Heart left ventricle (tissue), 16 donors: Measurements from ENCODE around the gene FIBP. TPM values are rescaled to one million over a fixed set of nuclear protein-coding genes. Genes with fewer than 3 reads are reported as not detected.
A peak's percentile ranks its signal among the peaks of the same experiment; 100 is the strongest.

Experiments
- ATAC-seq, 4 donors: fragments of 200-7000 bp; cut with Tn5 transposase; one replicate each; pipeline ENCODE4 v1.9.1; 2020 to 2022; ENCODE audit warnings: moderate library complexity in 4 of 4, mild to moderate bottlenecking in 3 of 4, moderate number of reproducible peaks in 1 of 4
- DNase-seq, 5 donors: peaks; one replicate each; pipeline ENCODE4 v3.0.0-alpha.2; 2020
- H3K27ac ChIP-seq, 12 donors: fragments of 200-600 bp; sonication (generic) in 4 of 12; one replicate each; pipeline versions ENCODE4 v1.5.0 to v1.8.0; 2016 to 2022; ENCODE audit warnings: mild to moderate bottlenecking in 2 of 12
- H3K27me3 ChIP-seq, 9 donors: fragments of 200-600 bp; sonication (generic) in 2 of 9; one replicate each; pipeline versions ENCODE4 v1.5.1 to v1.8.0; 2016 to 2022; ENCODE audit warnings: mild to moderate bottlenecking in 3 of 9
- H3K36me3 ChIP-seq, 9 donors: fragments of 200-600 bp; sonication (generic) in 2 of 9; one replicate each; pipeline versions ENCODE4 v1.5.0 to v1.8.0; 2018 to 2022; ENCODE audit warnings: mild to moderate bottlenecking in 2 of 9
- H3K4me1 ChIP-seq, 12 donors: fragments of 200-600 bp; sonication (generic) in 4 of 12; one replicate each; pipeline versions ENCODE4 v1.5.0 to v1.8.0; 2016 to 2022; ENCODE audit warnings: mild to moderate bottlenecking in 3 of 12
- H3K4me3 ChIP-seq, 12 donors: fragments of 200-600 bp; sonication (generic) in 4 of 12; one replicate each; pipeline versions ENCODE4 v1.5.0 to v1.8.0; 2017 to 2022; ENCODE audit warnings: mild to moderate bottlenecking in 9 of 12, moderate library complexity in 4 of 12
- H3K9me3 ChIP-seq, 12 donors: fragments of 200-600 bp; sonication (generic) in 4 of 12; one replicate each; pipeline versions ENCODE4 v1.5.0 to v1.8.0; 2016 to 2022; ENCODE audit warnings: mild to moderate bottlenecking in 1 of 12
- POLR2A ChIP-seq, 2 donors: fragments of 450-650 bp; IDR thresholded peaks; one replicate each; pipeline ENCODE4 v1.6.1; 2017; ENCODE audit warnings: antibody characterized with exemption in 2 of 2, mild to moderate bottlenecking in 2 of 2, moderate library complexity in 2 of 2
- WGBS, 4 donors: extraction: QIAGEN DNeasy Blood & Tissue Kit in 2 of 4; methylation state at CpG; one replicate each; pipeline versions ENCODE4 v1.1.5 to v1.1.7; 2013 to 2018; 5-methylcytosine and 5-hydroxymethylcytosine counted together
- intact Hi-C, 10 donors: fragments of 100-400 bp; cut with DNase I; formaldehyde crosslinking; loops; one replicate each; pipeline versions ENCODE4 v1.11.1 to v1.14.2; 2022
- polyA plus RNA-seq, 2 donors: library from polyadenylated mRNA; stranded (reverse); fragments of 200-250 nt; gene quantifications; one replicate each; pipeline ENCODE4 v1.2.3, GENCODE V29; 2013
- total RNA-seq, 9 donors: library from RNA; depleted of rRNA in 2 of 9; stranded (reverse); fragments of >200 nt in 2 of 9; fragmentation: NEBNext Ultra II Directional in 3 of 9; extraction: Animal tissue kit (Norgen Biotek cat#: 25700) in 3 of 9; gene quantifications; one replicate each; pipeline versions ENCODE4 v1.1.0 to v1.2.4, GENCODE V29; 2016 to 2023
- TF ChIP-seq, protein P1 (sequence below), 12 donors: fragments of 200-600 bp; sonication (generic) in 4 of 12; IDR thresholded peaks; one replicate each; pipeline versions ENCODE4 v1.5.0 to v1.8.0; 2018 to 2022; ENCODE audit warnings: antibody characterized with exemption in 12 of 12, mild to moderate bottlenecking in 5 of 12
- donor health status: ischemic (EF 13 %, LVEDD 7.1; RV severe dilation, severe dysfunction).
- donor health status: healthy with polysubstance abuse.
- donor health status: DM: no; HTN: yes; CAD: no.
- donor health status: DM: no; HTN: no; CAD: no.
- donor health status: ischemic (EF 25% LVEDD 6.9; RV normal size, moderate dysfunction).
- donor health status: ischemic (EF 25% LVEDD 5.7; RV mildly dilated, moderate dysfunction).
- donor health status: healthy.
- donor health status: DM: yes; HTN: yes; CAD: no.
- donor health status: ischemic (EF 35%, LVEDD 5.7; RV mildly dilated, moderate dysfunction).
- donor health status: nonischemic (EF 11% LVEDD 7.7; RV severe dilation, severe dysfunction).
- donor health status: DM: yes; HTN: yes; CAD: no.
- donor health status: PGD.
- donor health status: ischemic (EF 29% LVEDD 5.4; RV normal size, mild dysfunction).
- donor health status: nonischemic (EF 23%, LVEDD 6.1; RV moderate dilation, normal function).

Gene FIBP
- total and polyA plus RNA-seq, 11 donors: 35.0 to 93.9 (median 57.3) TPM

DNA sequence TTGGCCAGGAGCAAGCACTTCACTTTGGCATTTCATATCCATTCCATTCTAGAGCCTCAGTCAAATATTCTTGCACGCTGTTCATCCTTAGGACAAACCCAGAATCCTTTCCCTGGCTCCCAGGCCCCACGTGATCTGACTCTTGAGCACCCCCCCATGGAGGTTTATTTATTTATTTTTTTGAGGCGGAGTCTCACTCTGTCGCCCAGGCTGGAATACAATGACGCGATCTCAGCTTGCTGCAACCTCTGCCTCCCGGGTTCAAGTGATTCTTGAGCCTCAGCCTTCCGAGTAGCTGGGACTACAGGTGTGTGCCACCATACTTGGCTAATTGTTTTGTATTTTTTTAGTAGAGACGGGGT, 44.3 kb upstream of the FIBP start:
- 29 to 40% (median 37%) methylated on average over 9 of the region's 9 CpGs for WGBS, 4 donors
- no peaks in the 10 kb centered on the region for H3K9me3 ChIP-seq
- DNase-seq (no peak), ATAC-seq (no peak)
- TF ChIP-seq, protein P1, sequence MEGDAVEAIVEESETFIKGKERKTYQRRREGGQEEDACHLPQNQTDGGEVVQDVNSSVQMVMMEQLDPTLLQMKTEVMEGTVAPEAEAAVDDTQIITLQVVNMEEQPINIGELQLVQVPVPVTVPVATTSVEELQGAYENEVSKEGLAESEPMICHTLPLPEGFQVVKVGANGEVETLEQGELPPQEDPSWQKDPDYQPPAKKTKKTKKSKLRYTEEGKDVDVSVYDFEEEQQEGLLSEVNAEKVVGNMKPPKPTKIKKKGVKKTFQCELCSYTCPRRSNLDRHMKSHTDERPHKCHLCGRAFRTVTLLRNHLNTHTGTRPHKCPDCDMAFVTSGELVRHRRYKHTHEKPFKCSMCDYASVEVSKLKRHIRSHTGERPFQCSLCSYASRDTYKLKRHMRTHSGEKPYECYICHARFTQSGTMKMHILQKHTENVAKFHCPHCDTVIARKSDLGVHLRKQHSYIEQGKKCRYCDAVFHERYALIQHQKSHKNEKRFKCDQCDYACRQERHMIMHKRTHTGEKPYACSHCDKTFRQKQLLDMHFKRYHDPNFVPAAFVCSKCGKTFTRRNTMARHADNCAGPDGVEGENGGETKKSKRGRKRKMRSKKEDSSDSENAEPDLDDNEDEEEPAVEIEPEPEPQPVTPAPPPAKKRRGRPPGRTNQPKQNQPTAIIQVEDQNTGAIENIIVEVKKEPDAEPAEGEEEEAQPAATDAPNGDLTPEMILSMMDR (IDR thresholded peaks at IDR 0.05): no peak
- no peak for TF ChIP-seq POLR2A (IDR thresholded peaks at IDR 0.05)
- no peak overlapping the region for H3K27ac ChIP-seq
- H3K4me3 ChIP-seq: no peak overlapping the region
- peaks cover 0 to 17% (median 0%) of the 10 kb centered on the region in 9 donors for H3K27me3 ChIP-seq
- H3K4me1 ChIP-seq: peaks cover 0 to 14% (median 0%) of the 10 kb centered on the region in 12 donors
- intact Hi-C loops: no loop called here
- H3K36me3 ChIP-seq: no peaks in the 10 kb centered on the region

DNA sequence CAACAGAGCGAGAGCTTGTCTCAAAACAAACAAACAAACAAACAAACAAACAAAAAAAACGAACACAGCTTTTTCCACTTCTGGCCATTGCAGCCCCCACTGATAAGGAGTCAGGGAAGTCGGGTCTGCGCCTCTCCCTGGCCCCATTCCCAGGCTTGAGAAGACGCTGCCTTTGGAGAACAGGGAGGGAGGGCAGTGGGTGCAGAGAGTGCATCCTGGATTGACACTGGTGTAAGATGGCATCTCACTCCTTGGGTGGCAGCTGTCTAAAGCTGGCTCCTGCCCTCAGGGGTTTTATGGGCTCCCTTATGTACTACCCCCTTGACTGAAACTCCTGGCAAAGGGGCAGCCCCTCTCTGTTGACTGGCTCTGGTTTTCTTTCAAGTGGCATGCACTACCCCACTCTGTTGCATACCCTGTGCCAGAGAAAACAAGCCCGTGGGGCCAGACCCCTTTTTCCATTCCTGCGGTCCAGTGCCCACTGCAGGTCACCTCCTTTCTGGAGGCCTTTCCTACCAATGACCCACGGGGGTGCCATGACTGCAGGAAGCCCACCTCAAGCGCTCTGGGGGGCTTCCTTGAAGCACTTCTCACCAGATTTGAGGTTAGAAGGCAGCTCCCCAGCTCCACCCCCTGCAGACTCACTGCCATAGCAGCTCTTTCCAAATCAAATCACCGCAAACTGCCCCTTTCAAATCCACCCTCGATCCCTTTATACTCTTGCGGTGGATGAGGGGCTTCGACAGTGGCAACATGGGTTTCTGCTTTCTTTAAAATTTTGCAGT, 43.7 kb upstream of the FIBP start:
- WGBS, 4 donors: 51 to 56% (median 54%) methylated on average over 13 of the region's 13 CpGs
- TF ChIP-seq, protein P1 (IDR thresholded peaks at IDR 0.05): no peak
- no peak for TF ChIP-seq POLR2A (IDR thresholded peaks at IDR 0.05)
- no peak overlapping the region for H3K27ac ChIP-seq

DNA sequence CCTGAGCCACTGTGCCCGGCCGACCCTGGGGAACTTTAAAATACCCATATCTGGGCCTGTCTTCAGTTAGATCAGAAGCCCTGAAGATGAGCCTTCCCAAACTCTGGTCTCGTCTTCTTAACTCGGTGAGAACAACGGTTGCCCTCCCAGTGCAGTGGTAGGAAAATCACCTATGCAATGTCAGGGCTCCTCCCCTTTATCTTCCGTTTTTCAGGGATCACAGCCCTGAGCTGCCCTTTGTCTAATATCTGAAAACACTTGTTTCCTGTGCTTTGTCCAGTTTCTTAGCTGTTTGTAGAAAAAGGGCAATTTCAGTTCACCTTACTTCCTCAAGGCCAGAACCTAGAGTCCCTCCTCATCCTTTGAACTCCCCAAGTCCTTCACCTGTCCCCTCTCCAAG, 40.4 kb upstream of the FIBP start:
- Histone ChIP-seq H3K27ac (peak overlapping the region in 1 of 12 donors; percentile 84), H3K4me1 (peaks cover 0 to 22% (median 0%) of the 10 kb centered on the region in 12 donors), H3K9me3 (no peaks in the 10 kb centered on the region), H3K27me3 (peaks cover 0 to 7% (median 0%) of the 10 kb centered on the region in 9 donors), H3K4me3 (peak overlapping the region in 1 of 12 donors; percentile 27), H3K36me3 (peaks cover 0 to under 1% (median 0%) of the 10 kb centered on the region in 9 donors)
- 56 to 73% (median 65%) methylated on average over 6 of the region's 6 CpGs for WGBS, 4 donors
- ATAC-seq: no peak
- intact Hi-C loops: no loop called here
- TF ChIP-seq, protein P1 (IDR thresholded peaks at IDR 0.05): no peak
- no peak for TF ChIP-seq POLR2A (IDR thresholded peaks at IDR 0.05)
- no peak for DNase-seq

More for the DNA sequence above, 43.7 kb upstream of the FIBP start:
- DNase-seq: no peak
- H3K9me3 ChIP-seq: no peaks in the 10 kb centered on the region
- intact Hi-C loops: no loop called here
- H3K27me3 ChIP-seq: peaks cover 0 to 11% (median 0%) of the 10 kb centered on the region in 9 donors
- H3K4me3 ChIP-seq: no peak overlapping the region
- H3K36me3 ChIP-seq: no peaks in the 10 kb centered on the region
- peaks cover 0 to 20% (median 0%) of the 10 kb centered on the region in 12 donors for H3K4me1 ChIP-seq
- no peak for ATAC-seq

DNA sequence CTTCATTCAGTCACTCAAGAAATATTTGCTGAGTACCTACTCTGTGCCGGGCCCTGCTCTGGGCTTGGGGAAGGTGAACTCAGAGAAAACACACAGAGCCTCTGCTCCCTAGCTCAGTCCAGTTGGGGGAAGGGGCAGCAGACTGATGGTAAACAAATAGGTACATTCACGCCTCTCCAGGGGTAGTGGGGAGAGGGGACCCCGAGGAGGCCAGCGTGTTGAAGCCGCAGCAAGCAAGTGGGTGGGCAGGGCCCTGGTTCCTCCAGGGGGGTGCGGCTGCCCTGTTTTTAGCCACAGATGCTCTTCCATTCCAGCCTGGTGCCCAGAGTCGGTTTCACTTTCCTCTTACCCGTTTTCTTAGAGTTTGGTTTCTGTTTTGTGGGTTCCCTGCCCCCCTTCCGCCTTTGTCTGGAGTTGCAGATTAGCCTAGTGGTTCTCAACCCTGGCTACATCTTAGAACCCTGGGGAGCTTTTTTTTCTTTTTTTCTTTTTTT, 39.7 kb upstream of the FIBP start:
- ATAC-seq: peak in 1 of 4 donors; percentile 64
- Histone ChIP-seq H3K27me3 (peaks cover 0 to under 1% (median 0%) of the 10 kb centered on the region in 9 donors), H3K4me1 (peaks cover 0 to 22% (median 0%) of the 10 kb centered on the region in 12 donors), H3K27ac (peak overlapping the region in 2 of 12 donors; percentile 37 to 84), H3K4me3 (peak overlapping the region in 3 of 12 donors; percentile 8 to 27 (median 12)), H3K9me3 (no peaks in the 10 kb centered on the region), H3K36me3 (peaks cover 0 to 7% (median 5%) of the 10 kb centered on the region in 9 donors)
- peak in 3 of 5 donors; percentile 34 to 51 (median 47) for DNase-seq
- TF ChIP-seq, protein P1 (IDR thresholded peaks at IDR 0.05): no peak
- no peak for TF ChIP-seq POLR2A (IDR thresholded peaks at IDR 0.05)
- WGBS, 4 donors: 55 to 64% (median 59%) methylated on average over 9 of the region's 9 CpGs
- intact Hi-C loops: no loop called here
